ENCODE results near the gene SCN10A. TPM values are rescaled to one million over a fixed set of nuclear protein-coding genes. Genes with fewer than 3 reads are reported as not detected.

Gene SCN10A
- not detected in 2 replicates for total RNA-seq
- long read RNA-seq: 0 reads

GRCh38 chr3:38816026-38816425, at the start of gene SCN10A:
Gene SCN10A, minus strand, starts transcription at chr3:38816217. Its CDS starts 22,207 bp downstream, at chr3:38794010.
- H3K9me3 Mint-ChIP-seq (ENCODE audit: unreplicated experiment): no peaks in the 10 kb centered on the region
- H3K4me1 Mint-ChIP-seq (ENCODE audit: unreplicated experiment): no peaks in the 10 kb centered on the region
- no peak within 1 kb of the TSS for H3K4me3 Mint-ChIP-seq (ENCODE audit: unreplicated experiment)
- no peak within 1 kb of the TSS for H3K27ac Mint-ChIP-seq (ENCODE audit: unreplicated experiment)
- H3K27me3 Mint-ChIP-seq (ENCODE audit: unreplicated experiment): peaks cover 14% of the 10 kb centered on the region
- no peak for TF ChIP-seq CTCF (IDR thresholded peaks at IDR 0.05)
- DNase-seq (ENCODE audit: extremely low spot score, unreplicated experiment): no peak
- no peaks in the 10 kb centered on the region for H3K36me3 Mint-ChIP-seq (ENCODE audit: unreplicated experiment)

- Mint-ChIP-seq H3K36me3 (ENCODE audit: unreplicated experiment) (no peaks in the 10 kb centered on the region), H3K4me3 (ENCODE audit: unreplicated experiment) (no peak overlapping the region), H3K27ac (ENCODE audit: unreplicated experiment) (no peak overlapping the region), H3K27me3 (ENCODE audit: unreplicated experiment) (peaks cover 17% of the 10 kb centered on the region), H3K4me1 (ENCODE audit: unreplicated experiment) (no peaks in the 10 kb centered on the region), H3K9me3 (ENCODE audit: unreplicated experiment) (peaks cover 5% of the 10 kb centered on the region)
- TF ChIP-seq CTCF (IDR thresholded peaks at IDR 0.05): no peak
- no peak for DNase-seq (ENCODE audit: extremely low spot score, unreplicated experiment)
Measured at GRCh38 chr3:38853011-38853410, 37.0 kb upstream of the SCN10A start.

- no peaks in the 10 kb centered on the region for H3K4me1 Mint-ChIP-seq (ENCODE audit: unreplicated experiment)
- H3K27me3 Mint-ChIP-seq (ENCODE audit: unreplicated experiment): peaks cover 46% of the 10 kb centered on the region
- no peaks in the 10 kb centered on the region for H3K9me3 Mint-ChIP-seq (ENCODE audit: unreplicated experiment)
- H3K27ac Mint-ChIP-seq (ENCODE audit: unreplicated experiment): no peak overlapping the region
- TF ChIP-seq CTCF (IDR thresholded peaks at IDR 0.05): peak; percentile 66
- no peak for DNase-seq (ENCODE audit: extremely low spot score, unreplicated experiment)
- H3K36me3 Mint-ChIP-seq (ENCODE audit: unreplicated experiment): no peaks in the 10 kb centered on the region
- H3K4me3 Mint-ChIP-seq (ENCODE audit: unreplicated experiment): no peak overlapping the region
Measured at GRCh38 chr3:38843898-38844297, 27.9 kb upstream of the SCN10A start.

GRCh38 chr3:38842266-38842965, 26.4 kb upstream of the SCN10A start:
- DNase-seq (ENCODE audit: extremely low spot score, unreplicated experiment): no peak
- Mint-ChIP-seq H3K4me1 (ENCODE audit: unreplicated experiment) (no peaks in the 10 kb centered on the region), H3K9me3 (ENCODE audit: unreplicated experiment) (no peaks in the 10 kb centered on the region), H3K27me3 (ENCODE audit: unreplicated experiment) (peaks cover 50% of the 10 kb centered on the region), H3K4me3 (ENCODE audit: unreplicated experiment) (no peak overlapping the region), H3K36me3 (ENCODE audit: unreplicated experiment) (no peaks in the 10 kb centered on the region), H3K27ac (ENCODE audit: unreplicated experiment) (no peak overlapping the region)
- no peak for TF ChIP-seq CTCF (IDR thresholded peaks at IDR 0.05)

- no peak for DNase-seq (ENCODE audit: extremely low spot score, unreplicated experiment)
- Mint-ChIP-seq H3K4me1 (ENCODE audit: unreplicated experiment) (peaks cover 3% of the 10 kb centered on the region), H3K27me3 (ENCODE audit: unreplicated experiment) (peaks cover 44% of the 10 kb centered on the region), H3K4me3 (ENCODE audit: unreplicated experiment) (no peak overlapping the region), H3K9me3 (ENCODE audit: unreplicated experiment) (no peaks in the 10 kb centered on the region), H3K36me3 (ENCODE audit: unreplicated experiment) (no peaks in the 10 kb centered on the region), H3K27ac (ENCODE audit: unreplicated experiment) (no peak overlapping the region)
- TF ChIP-seq CTCF (IDR thresholded peaks at IDR 0.05): peak; percentile 12
Measured at GRCh38 chr3:38840987-38841386, 25.0 kb upstream of the SCN10A start.
